ENCODE measurements around the gene RRAS. TPM values are rescaled to one million over a fixed set of nuclear protein-coding genes. Genes with fewer than 3 reads are reported as not detected.
A peak's percentile ranks its signal among the peaks of the same experiment; 100 is the strongest.

RRAS gene
- total RNA-seq, 1 donor from 2014 or later, result 4.1 TPM

GRCh38 chr19:49665351-49666119 is 25.6 kb upstream of the RRAS start, which contains the start of the genes BCL2L12 and IRF3:
BCL2L12 (plus strand) TSS chr19:49665933; CDS start chr19:49666693, 760 bp downstream.
IRF3 (minus strand) TSS chr19:49665857; CDS start chr19:49664838, 1,019 bp downstream.
- intact Hi-C loops (cut with micrococcal nuclease), result loop anchor here (1.0 to 10.0 kb wide), 4 partner anchors 11 to 1031 kb away; partner anchors contain the start of genes DBP, PRR12 and SCAF1
- peaks cover 30% of the 10 kb centered on the region for H3K36me3 Mint-ChIP-seq (ENCODE audit: low read depth)
- peaks cover 39% of the 10 kb centered on the region for H3K4me1 Mint-ChIP-seq
- H3K27me3 Mint-ChIP-seq, result no peaks in the 10 kb centered on the region
- H3K9me3 Mint-ChIP-seq, result no peaks in the 10 kb centered on the region
- peak; percentile 100 for DNase-seq
- peak within 1 kb of the TSS; percentile 95 for H3K27ac Mint-ChIP-seq
- H3K4me3 Mint-ChIP-seq, result peak within 1 kb of the TSS; percentile 97

- Mint-ChIP-seq H3K4me3 (peak overlapping the region; percentile 97), H3K36me3 (ENCODE audit: low read depth) (peaks cover 35% of the 10 kb centered on the region), H3K27ac (peak overlapping the region; percentile 95), H3K9me3 (no peaks in the 10 kb centered on the region), H3K27me3 (no peaks in the 10 kb centered on the region), H3K4me1 (peaks cover 41% of the 10 kb centered on the region)
- intact Hi-C loops (cut with micrococcal nuclease), result loop anchor here (1.0 to 10.0 kb wide), 4 partner anchors 11 to 1030 kb away; partner anchors contain the start of genes DBP, PRR12 and SCAF1
- DNase-seq, result no peak
These were observed 25.1 kb upstream of the RRAS start for GRCh38 chr19:49665036-49665350.

GRCh38 chr19:49664171-49665035 is 24.5 kb upstream of the RRAS start:
- Mint-ChIP-seq H3K9me3 (no peaks in the 10 kb centered on the region), H3K4me3 (peak overlapping the region; percentile 97), H3K4me1 (peaks cover 37% of the 10 kb centered on the region), H3K36me3 (ENCODE audit: low read depth) (peaks cover 37% of the 10 kb centered on the region), H3K27ac (peak overlapping the region; percentile 95), H3K27me3 (no peaks in the 10 kb centered on the region)
- intact Hi-C loops (cut with micrococcal nuclease), result loop anchor here (1.0 to 10.0 kb wide), 4 partner anchors 12 to 1030 kb away; partner anchors contain the start of genes DBP, PRR12 and SCAF1
- peak; percentile 95 for DNase-seq

GRCh38 chr19:49663224-49663623 is 23.3 kb upstream of the RRAS start:
- Mint-ChIP-seq H3K27ac (peak overlapping the region; percentile 95), H3K4me1 (peaks cover 37% of the 10 kb centered on the region), H3K36me3 (ENCODE audit: low read depth) (peaks cover 40% of the 10 kb centered on the region), H3K9me3 (no peaks in the 10 kb centered on the region), H3K27me3 (no peaks in the 10 kb centered on the region), H3K4me3 (peak overlapping the region; percentile 97)
- intact Hi-C loops (cut with micrococcal nuclease), result loop anchor here (10.0 kb wide), 1 partner anchor 1028 kb away; the partner anchor contains the start of gene DBP
- DNase-seq, result peak; percentile 57

GRCh38 chr19:49662011-49662410 is 22.1 kb upstream of the RRAS start:
- H3K9me3 Mint-ChIP-seq, result no peaks in the 10 kb centered on the region
- H3K36me3 Mint-ChIP-seq (ENCODE audit: low read depth), result peaks cover 47% of the 10 kb centered on the region
- intact Hi-C loops (cut with micrococcal nuclease), result loop anchor here (10.0 kb wide), 1 partner anchor 1027 kb away; the partner anchor contains the start of gene DBP
- no peak for DNase-seq
- H3K4me1 Mint-ChIP-seq, result peaks cover 33% of the 10 kb centered on the region
- H3K27me3 Mint-ChIP-seq, result no peaks in the 10 kb centered on the region
- no peak overlapping the region for H3K27ac Mint-ChIP-seq
- H3K4me3 Mint-ChIP-seq, result no peak overlapping the region

- intact Hi-C loops (cut with micrococcal nuclease), result loop anchor here (10.0 kb wide), 1 partner anchor 1026 kb away; the partner anchor contains the start of gene DBP
- Mint-ChIP-seq H3K27me3 (no peaks in the 10 kb centered on the region), H3K27ac (no peak overlapping the region), H3K36me3 (ENCODE audit: low read depth) (peaks cover 47% of the 10 kb centered on the region), H3K4me3 (no peak overlapping the region), H3K9me3 (no peaks in the 10 kb centered on the region), H3K4me1 (peaks cover 24% of the 10 kb centered on the region)
- DNase-seq, result no peak
These were observed 20.5 kb upstream of the RRAS start for GRCh38 chr19:49660338-49660961.

- Mint-ChIP-seq H3K27me3 (no peaks in the 10 kb centered on the region), H3K9me3 (no peaks in the 10 kb centered on the region), H3K4me3 (no peak overlapping the region), H3K36me3 (ENCODE audit: low read depth) (peaks cover 55% of the 10 kb centered on the region), H3K27ac (no peak overlapping the region), H3K4me1 (peaks cover 13% of the 10 kb centered on the region)
- intact Hi-C loops (cut with micrococcal nuclease), result no loop called here
- no peak for DNase-seq
These were observed 18.9 kb upstream of the RRAS start for GRCh38 chr19:49658566-49659442.

GRCh38 chr19:49658139-49658517 is 18.2 kb upstream of the RRAS start:
- peaks cover 56% of the 10 kb centered on the region for H3K36me3 Mint-ChIP-seq (ENCODE audit: low read depth)
- H3K9me3 Mint-ChIP-seq, result no peaks in the 10 kb centered on the region
- intact Hi-C loops (cut with micrococcal nuclease), result no loop called here
- no peak for DNase-seq
- no peak overlapping the region for H3K27ac Mint-ChIP-seq
- peaks cover 9% of the 10 kb centered on the region for H3K4me1 Mint-ChIP-seq
- no peaks in the 10 kb centered on the region for H3K27me3 Mint-ChIP-seq
- no peak overlapping the region for H3K4me3 Mint-ChIP-seq

GRCh38 chr19:49657493-49658138 is 17.7 kb upstream of the RRAS start:
- H3K27me3 Mint-ChIP-seq, result no peaks in the 10 kb centered on the region
- no peak overlapping the region for H3K27ac Mint-ChIP-seq
- peaks cover 5% of the 10 kb centered on the region for H3K4me1 Mint-ChIP-seq
- peaks cover 56% of the 10 kb centered on the region for H3K36me3 Mint-ChIP-seq (ENCODE audit: low read depth)
- intact Hi-C loops (cut with micrococcal nuclease), result no loop called here
- no peak for DNase-seq
- no peak overlapping the region for H3K4me3 Mint-ChIP-seq
- no peaks in the 10 kb centered on the region for H3K9me3 Mint-ChIP-seq

- Mint-ChIP-seq H3K36me3 (ENCODE audit: low read depth) (peaks cover 53% of the 10 kb centered on the region), H3K9me3 (no peaks in the 10 kb centered on the region), H3K4me3 (no peak overlapping the region), H3K27me3 (no peaks in the 10 kb centered on the region), H3K4me1 (peaks cover 5% of the 10 kb centered on the region), H3K27ac (no peak overlapping the region)
- DNase-seq, result no peak
- intact Hi-C loops (cut with micrococcal nuclease), result no loop called here
These were observed 16.6 kb upstream of the RRAS start for GRCh38 chr19:49656456-49657109.

- Mint-ChIP-seq H3K27ac (no peak overlapping the region), H3K4me3 (no peak overlapping the region), H3K27me3 (no peaks in the 10 kb centered on the region), H3K36me3 (ENCODE audit: low read depth) (peaks cover 55% of the 10 kb centered on the region), H3K4me1 (peaks cover 5% of the 10 kb centered on the region), H3K9me3 (no peaks in the 10 kb centered on the region)
- no peak for DNase-seq
- intact Hi-C loops (cut with micrococcal nuclease), result no loop called here
These were observed 15.9 kb upstream of the RRAS start for GRCh38 chr19:49655570-49656455.

Measured in activated CD4-positive, alpha-beta T cell treated with anti-CD3 and anti-CD28 coated beads, Interleukin-2, amount 10 ng/mL, durations not matched to agents 24 days and 14 days (primary cell).